ENCODE measurements around the gene PDZD2.

The PDZD2 gene

DNA sequence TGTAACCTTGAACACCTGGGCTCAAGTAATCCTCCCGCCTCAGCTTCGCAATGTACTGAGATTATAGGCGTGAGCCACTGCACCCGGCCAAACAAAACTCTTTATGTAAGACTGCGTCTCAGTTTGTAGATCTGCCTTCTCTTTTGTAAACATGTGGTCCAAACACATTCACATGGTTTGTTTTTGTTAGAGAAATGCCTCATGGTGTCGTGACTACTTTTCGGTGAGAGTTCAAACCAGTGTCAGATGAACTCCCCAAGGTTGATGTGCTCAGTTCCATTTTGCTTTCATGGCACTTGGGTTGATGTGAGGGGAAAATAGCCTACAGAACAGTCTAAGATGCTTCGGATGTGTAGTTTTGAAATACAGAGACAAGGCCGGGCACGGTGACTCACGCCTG is 303.6 kb downstream of the PDZD2 start:
- no peaks in the 10 kb centered on the region for H3K9me3 ChIP-seq (ENCODE audit: control insufficient read depth, low read length)
- H3K36me3 ChIP-seq (ENCODE audit: control insufficient read depth, insufficient read depth, low read length), result no peaks in the 10 kb centered on the region
- WGBS, 2 experiments, result 92% methylated on average over 11 of the region's 11 CpGs
- no peaks in the 10 kb centered on the region for H3K4me1 ChIP-seq (ENCODE audit: control insufficient read depth, insufficient read depth, low read length)
- no peak overlapping the region for H3K27ac ChIP-seq (ENCODE audit: insufficient read depth, low read depth, low read length, poor library complexity, severe bottlenecking)
- no peak overlapping the region for H3K4me3 ChIP-seq (ENCODE audit: insufficient read depth, low read depth, low read length)
- no peaks in the 10 kb centered on the region for H3K27me3 ChIP-seq (ENCODE audit: control insufficient read depth, insufficient read depth, low read length, poor library complexity, severe bottlenecking)

GRCh38 chr5:31944684-31945445 is 305.9 kb downstream of the PDZD2 start:
- Histone ChIP-seq H3K4me3 (ENCODE audit: insufficient read depth, low read depth, low read length) (no peak overlapping the region), H3K4me1 (ENCODE audit: control insufficient read depth, insufficient read depth, low read length) (no peaks in the 10 kb centered on the region), H3K27me3 (ENCODE audit: control insufficient read depth, insufficient read depth, low read length, poor library complexity, severe bottlenecking) (no peaks in the 10 kb centered on the region), H3K36me3 (ENCODE audit: control insufficient read depth, insufficient read depth, low read length) (no peaks in the 10 kb centered on the region), H3K27ac (ENCODE audit: insufficient read depth, low read depth, low read length, poor library complexity, severe bottlenecking) (no peak overlapping the region), H3K9me3 (ENCODE audit: control insufficient read depth, low read length) (no peaks in the 10 kb centered on the region)
- 89 to 90% methylated on average over 13 of the region's 13 CpGs for WGBS, 2 experiments

GRCh38 chr5:31948006-31948405 is 309.1 kb downstream of the PDZD2 start:
- Histone ChIP-seq H3K36me3 (ENCODE audit: control insufficient read depth, insufficient read depth, low read length) (no peaks in the 10 kb centered on the region), H3K27me3 (ENCODE audit: control insufficient read depth, insufficient read depth, low read length, poor library complexity, severe bottlenecking) (no peaks in the 10 kb centered on the region), H3K4me1 (ENCODE audit: control insufficient read depth, insufficient read depth, low read length) (no peaks in the 10 kb centered on the region)

DNA sequence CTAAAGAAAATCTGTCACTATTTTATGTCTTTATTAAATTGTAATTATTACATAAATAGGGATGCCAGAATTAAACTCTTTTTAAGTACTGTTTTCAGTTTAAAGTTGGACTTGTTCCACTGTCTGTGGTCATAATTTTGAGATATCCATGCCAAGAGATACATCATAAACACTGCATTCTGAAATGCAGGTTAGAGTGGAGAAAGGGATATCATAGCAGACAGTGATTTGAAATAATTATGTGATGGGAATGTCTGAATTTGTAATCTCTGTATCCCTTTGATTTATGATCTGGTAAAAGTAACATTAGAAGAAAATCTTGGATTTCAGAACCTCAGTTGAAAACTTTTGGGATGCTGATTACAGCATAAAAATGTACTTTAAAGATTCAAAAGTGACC is 313.1 kb downstream of the PDZD2 start:
- H3K9me3 ChIP-seq (ENCODE audit: control insufficient read depth, low read length), result no peaks in the 10 kb centered on the region
- H3K27ac ChIP-seq (ENCODE audit: insufficient read depth, low read depth, low read length, poor library complexity, severe bottlenecking), result no peak overlapping the region
- H3K4me3 ChIP-seq (ENCODE audit: insufficient read depth, low read depth, low read length), result no peak overlapping the region
- H3K27me3 ChIP-seq (ENCODE audit: control insufficient read depth, insufficient read depth, low read length, poor library complexity, severe bottlenecking), result no peaks in the 10 kb centered on the region
- no peaks in the 10 kb centered on the region for H3K4me1 ChIP-seq (ENCODE audit: control insufficient read depth, insufficient read depth, low read length)
- H3K36me3 ChIP-seq (ENCODE audit: control insufficient read depth, insufficient read depth, low read length), result no peaks in the 10 kb centered on the region

More at GRCh38 chr5:31948006-31948405, 309.1 kb downstream of the PDZD2 start:
- Histone ChIP-seq H3K4me3 (ENCODE audit: insufficient read depth, low read depth, low read length) (no peak overlapping the region), H3K9me3 (ENCODE audit: control insufficient read depth, low read length) (no peaks in the 10 kb centered on the region), H3K27ac (ENCODE audit: insufficient read depth, low read depth, low read length, poor library complexity, severe bottlenecking) (no peak overlapping the region)
- WGBS, 2 experiments, result 89 to 93% methylated on average over 5 of the region's 5 CpGs

- Histone ChIP-seq H3K27ac (ENCODE audit: insufficient read depth, low read depth, low read length, poor library complexity, severe bottlenecking) (no peak overlapping the region), H3K27me3 (ENCODE audit: control insufficient read depth, insufficient read depth, low read length, poor library complexity, severe bottlenecking) (no peaks in the 10 kb centered on the region), H3K4me1 (ENCODE audit: control insufficient read depth, insufficient read depth, low read length) (no peaks in the 10 kb centered on the region), H3K4me3 (ENCODE audit: insufficient read depth, low read depth, low read length) (no peak overlapping the region), H3K36me3 (ENCODE audit: control insufficient read depth, insufficient read depth, low read length) (no peaks in the 10 kb centered on the region), H3K9me3 (ENCODE audit: control insufficient read depth, low read length) (no peaks in the 10 kb centered on the region)
- WGBS, 2 experiments, result 86 to 100% methylated on average over 1 to 3 of the region's 3 CpGs
Observed at GRCh38 chr5:31954091-31954490, 315.2 kb downstream of the PDZD2 start.

DNA sequence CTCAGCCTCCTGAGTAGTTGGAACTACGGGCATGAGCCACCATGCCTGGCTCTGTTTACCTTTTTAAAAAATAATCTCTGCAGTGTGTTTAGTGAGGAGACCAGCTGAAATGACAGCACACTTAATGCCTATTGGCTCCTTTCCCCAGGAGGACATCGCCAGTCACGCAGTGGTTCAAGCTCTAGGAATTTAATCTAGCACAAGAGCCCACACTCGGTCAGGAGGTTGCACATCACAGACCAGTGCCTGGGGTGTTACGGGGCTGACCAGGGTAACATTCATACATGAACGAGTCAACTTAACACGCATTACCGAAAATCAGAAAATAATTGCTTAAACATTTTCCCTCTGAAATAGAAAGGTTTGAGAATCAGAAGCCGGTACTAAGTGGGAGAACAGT is 318.2 kb downstream of the PDZD2 start:
- 95 to 96% methylated on average over 9 of the region's 9 CpGs for WGBS, 2 experiments
- no peaks in the 10 kb centered on the region for H3K9me3 ChIP-seq (ENCODE audit: control insufficient read depth, low read length)
- H3K36me3 ChIP-seq (ENCODE audit: control insufficient read depth, insufficient read depth, low read length), result no peaks in the 10 kb centered on the region
- H3K27me3 ChIP-seq (ENCODE audit: control insufficient read depth, insufficient read depth, low read length, poor library complexity, severe bottlenecking), result no peaks in the 10 kb centered on the region
- H3K4me1 ChIP-seq (ENCODE audit: control insufficient read depth, insufficient read depth, low read length), result no peaks in the 10 kb centered on the region
- H3K4me3 ChIP-seq (ENCODE audit: insufficient read depth, low read depth, low read length), result no peak overlapping the region
- H3K27ac ChIP-seq (ENCODE audit: insufficient read depth, low read depth, low read length, poor library complexity, severe bottlenecking), result no peak overlapping the region

- H3K36me3 ChIP-seq (ENCODE audit: control insufficient read depth, insufficient read depth, low read length), result no peaks in the 10 kb centered on the region
- H3K27me3 ChIP-seq (ENCODE audit: control insufficient read depth, insufficient read depth, low read length, poor library complexity, severe bottlenecking), result no peaks in the 10 kb centered on the region
- 86 to 87% methylated on average over 6 of the region's 6 CpGs for WGBS, 2 experiments
- H3K9me3 ChIP-seq (ENCODE audit: control insufficient read depth, low read length), result no peaks in the 10 kb centered on the region
- H3K27ac ChIP-seq (ENCODE audit: insufficient read depth, low read depth, low read length, poor library complexity, severe bottlenecking), result no peak overlapping the region
- H3K4me3 ChIP-seq (ENCODE audit: insufficient read depth, low read depth, low read length), result no peak overlapping the region
- H3K4me1 ChIP-seq (ENCODE audit: control insufficient read depth, insufficient read depth, low read length), result no peaks in the 10 kb centered on the region
Observed at GRCh38 chr5:31962351-31962751, 323.4 kb downstream of the PDZD2 start.

DNA sequence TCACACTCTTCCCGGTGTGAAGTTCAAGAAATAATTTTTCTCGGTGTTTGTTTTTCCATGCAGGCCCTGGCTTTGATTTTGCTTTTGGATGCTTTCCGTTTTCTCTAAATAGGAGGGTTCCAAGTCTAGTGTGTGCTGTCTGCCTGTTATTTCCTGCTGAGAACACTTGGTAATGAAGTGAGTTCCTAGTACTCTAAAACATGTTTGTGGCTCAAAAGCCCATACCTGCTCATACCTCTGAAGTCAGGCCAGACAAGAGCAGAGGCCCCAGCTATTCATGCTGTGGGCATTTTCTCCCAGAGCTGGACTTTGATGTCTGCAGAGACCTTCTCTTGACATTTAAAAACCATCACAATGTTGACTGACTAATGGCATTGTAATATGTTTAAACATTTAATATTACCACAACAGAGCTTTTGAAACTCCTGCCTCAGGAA is 324.0 kb downstream of the PDZD2 start:
- no peaks in the 10 kb centered on the region for H3K4me1 ChIP-seq (ENCODE audit: control insufficient read depth, insufficient read depth, low read length)
- H3K4me3 ChIP-seq (ENCODE audit: insufficient read depth, low read depth, low read length), result no peak overlapping the region
- H3K9me3 ChIP-seq (ENCODE audit: control insufficient read depth, low read length), result no peaks in the 10 kb centered on the region
- no peaks in the 10 kb centered on the region for H3K27me3 ChIP-seq (ENCODE audit: control insufficient read depth, insufficient read depth, low read length, poor library complexity, severe bottlenecking)
- 94 to 96% methylated on average over 3 of the region's 3 CpGs for WGBS, 2 experiments
- no peaks in the 10 kb centered on the region for H3K36me3 ChIP-seq (ENCODE audit: control insufficient read depth, insufficient read depth, low read length)
- H3K27ac ChIP-seq (ENCODE audit: insufficient read depth, low read depth, low read length, poor library complexity, severe bottlenecking), result no peak overlapping the region

GRCh38 chr5:31963358-31964006 is 324.6 kb downstream of the PDZD2 start:
- no peak overlapping the region for H3K27ac ChIP-seq (ENCODE audit: insufficient read depth, low read depth, low read length, poor library complexity, severe bottlenecking)
- no peaks in the 10 kb centered on the region for H3K36me3 ChIP-seq (ENCODE audit: control insufficient read depth, insufficient read depth, low read length)
- 91 to 93% methylated on average over 13 of the region's 13 CpGs for WGBS, 2 experiments
- H3K27me3 ChIP-seq (ENCODE audit: control insufficient read depth, insufficient read depth, low read length, poor library complexity, severe bottlenecking), result no peaks in the 10 kb centered on the region
- no peaks in the 10 kb centered on the region for H3K9me3 ChIP-seq (ENCODE audit: control insufficient read depth, low read length)
- no peaks in the 10 kb centered on the region for H3K4me1 ChIP-seq (ENCODE audit: control insufficient read depth, insufficient read depth, low read length)
- H3K4me3 ChIP-seq (ENCODE audit: insufficient read depth, low read depth, low read length), result no peak overlapping the region

- no peaks in the 10 kb centered on the region for H3K27me3 ChIP-seq (ENCODE audit: control insufficient read depth, insufficient read depth, low read length, poor library complexity, severe bottlenecking)
- no peaks in the 10 kb centered on the region for H3K4me1 ChIP-seq (ENCODE audit: control insufficient read depth, insufficient read depth, low read length)
- no peaks in the 10 kb centered on the region for H3K36me3 ChIP-seq (ENCODE audit: control insufficient read depth, insufficient read depth, low read length)
- H3K4me3 ChIP-seq (ENCODE audit: insufficient read depth, low read depth, low read length), result no peak overlapping the region
- no peaks in the 10 kb centered on the region for H3K9me3 ChIP-seq (ENCODE audit: control insufficient read depth, low read length)
- WGBS, 2 experiments, result 88 to 92% methylated on average over 2 of the region's 2 CpGs
- no peak overlapping the region for H3K27ac ChIP-seq (ENCODE audit: insufficient read depth, low read depth, low read length, poor library complexity, severe bottlenecking)
Observed at GRCh38 chr5:31964007-31964360, 325.1 kb downstream of the PDZD2 start.
